DMS153 treated with DMSO at 0.1 percent for 48 hours (cell line): Measurements from ENCODE around the gene HCN2.
"Not testable (repeated sequence)": the region's sequence is repeated elsewhere in the genome, so short reads cannot be mapped to it uniquely, and the experiment has no call there.

Experiments used
- DNase-seq: peaks from one replicate; lab custom pipeline; 2025; ENCODE audit not compliant: unreplicated experiment; lab: John Stamatoyannopoulos, UW

The HCN2 gene

DNA sequence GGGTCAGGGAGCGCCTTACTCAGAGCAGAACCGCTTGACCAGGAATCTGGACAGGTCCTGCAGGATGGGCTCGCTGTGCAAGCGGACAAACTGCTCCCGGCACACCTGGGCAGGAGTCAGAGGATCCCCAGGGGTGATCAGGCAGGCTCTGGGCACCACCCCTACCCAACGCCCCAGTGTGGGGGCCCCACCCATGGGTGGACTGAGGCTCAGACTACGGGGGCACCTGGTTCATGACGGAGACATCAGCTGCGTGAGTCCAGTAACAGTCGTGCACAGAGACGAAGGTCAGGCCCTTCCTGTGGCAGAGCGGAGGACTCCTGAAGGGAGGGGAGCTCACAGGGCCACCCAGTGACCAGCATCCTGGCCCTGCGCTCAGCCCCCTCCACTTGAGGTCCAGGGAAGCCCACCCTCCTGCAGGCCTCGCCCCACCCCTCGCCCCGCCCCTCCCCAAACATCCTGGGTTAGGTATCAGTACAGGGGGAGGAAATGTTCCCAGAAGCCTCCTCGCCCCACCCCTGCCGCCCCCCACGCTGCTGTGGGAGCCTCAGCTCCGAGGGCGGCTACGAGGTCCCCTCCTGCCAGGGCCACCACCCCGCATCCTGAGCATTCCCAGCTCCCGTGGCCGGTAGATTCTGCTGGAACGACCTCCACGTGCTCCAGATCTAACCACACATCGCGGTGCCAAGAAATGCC, 28.0 kb downstream of the HCN2 start:
- no peak for DNase-seq

DNA sequence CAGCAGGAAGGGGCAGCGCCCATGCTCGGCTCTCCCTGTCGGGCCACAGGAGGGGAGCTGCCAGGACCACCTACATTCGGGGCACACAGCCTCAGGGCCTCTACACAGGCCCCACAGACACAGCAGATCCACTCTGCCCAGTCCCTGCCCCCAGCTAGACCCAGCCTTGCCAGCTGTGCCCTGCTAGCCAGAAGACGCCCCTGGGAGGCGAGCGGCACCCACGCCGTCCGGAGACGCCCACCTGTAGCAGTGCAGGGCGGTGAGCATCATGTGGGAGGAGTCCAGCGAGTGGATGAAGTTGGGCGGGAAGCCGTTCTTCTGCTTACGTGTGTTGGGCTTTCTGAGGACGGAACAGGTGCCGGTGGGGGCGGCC, 28.6 kb downstream of the HCN2 start:
- DNase-seq: no peak

DNA sequence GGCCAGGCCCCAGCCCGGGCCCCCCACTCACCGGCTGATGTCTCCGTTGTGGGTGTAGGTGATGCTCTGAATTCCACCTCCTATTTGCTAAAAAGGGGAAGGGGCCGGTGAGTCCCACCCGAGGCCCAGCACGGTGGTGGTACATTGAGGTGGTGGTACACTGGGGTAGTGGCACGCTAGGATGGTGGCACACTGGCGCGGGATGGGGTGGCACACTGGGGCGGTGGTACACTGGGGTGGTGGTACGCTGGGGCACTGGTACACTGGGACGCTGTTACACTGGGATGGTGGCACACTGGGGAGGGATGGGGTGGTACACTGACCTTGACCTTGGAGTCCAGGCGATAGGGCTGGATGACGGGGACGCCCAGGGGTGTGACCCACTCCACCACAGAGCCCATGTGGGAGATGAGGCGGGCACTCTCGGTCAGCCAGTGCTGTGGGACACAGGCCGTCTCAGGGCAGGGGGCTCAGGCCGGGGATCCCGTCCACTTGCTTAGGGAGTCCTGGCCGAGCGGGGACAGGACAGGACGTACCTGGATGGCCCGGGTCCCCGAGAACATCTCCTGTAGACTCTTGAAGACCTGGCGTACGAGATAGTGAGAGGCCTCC, 29.1 kb downstream of the HCN2 start:
- DNase-seq: no peak

DNA sequence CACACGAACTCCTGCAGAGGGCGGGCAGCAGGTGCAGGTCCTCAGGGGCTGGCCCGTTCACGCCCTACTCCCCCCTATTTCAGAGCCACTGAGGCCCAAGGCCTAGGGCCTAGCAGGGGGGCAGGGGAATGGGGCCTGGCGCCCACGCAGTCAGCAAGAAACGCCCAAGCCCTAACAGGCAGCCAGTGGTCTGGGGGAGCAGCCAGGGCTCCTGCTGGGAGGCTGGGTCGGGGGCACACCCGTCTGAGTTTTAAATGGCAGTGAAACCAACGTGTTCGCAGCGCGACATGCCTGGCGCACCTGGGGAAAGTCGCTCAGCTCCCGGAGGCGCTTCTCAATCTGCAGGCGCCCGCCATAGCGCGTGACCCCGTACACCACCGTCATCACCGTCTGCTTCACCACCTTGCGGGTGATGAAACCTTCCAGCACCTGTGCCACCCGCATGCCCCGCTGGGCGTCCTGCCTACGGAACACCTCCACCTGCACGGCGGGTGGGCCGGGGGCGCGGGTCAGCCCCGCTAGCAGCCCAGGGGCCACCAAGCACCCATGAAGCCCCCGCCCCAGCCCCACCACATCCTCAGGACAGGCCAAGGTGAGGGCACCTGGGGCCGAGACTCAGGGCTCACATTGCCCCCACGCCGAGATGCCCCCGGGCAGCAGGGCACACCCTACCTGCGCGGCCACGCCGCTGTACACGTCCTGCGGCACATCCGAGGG, 29.8 kb downstream of the HCN2 start:
- no peak for DNase-seq

DNA sequence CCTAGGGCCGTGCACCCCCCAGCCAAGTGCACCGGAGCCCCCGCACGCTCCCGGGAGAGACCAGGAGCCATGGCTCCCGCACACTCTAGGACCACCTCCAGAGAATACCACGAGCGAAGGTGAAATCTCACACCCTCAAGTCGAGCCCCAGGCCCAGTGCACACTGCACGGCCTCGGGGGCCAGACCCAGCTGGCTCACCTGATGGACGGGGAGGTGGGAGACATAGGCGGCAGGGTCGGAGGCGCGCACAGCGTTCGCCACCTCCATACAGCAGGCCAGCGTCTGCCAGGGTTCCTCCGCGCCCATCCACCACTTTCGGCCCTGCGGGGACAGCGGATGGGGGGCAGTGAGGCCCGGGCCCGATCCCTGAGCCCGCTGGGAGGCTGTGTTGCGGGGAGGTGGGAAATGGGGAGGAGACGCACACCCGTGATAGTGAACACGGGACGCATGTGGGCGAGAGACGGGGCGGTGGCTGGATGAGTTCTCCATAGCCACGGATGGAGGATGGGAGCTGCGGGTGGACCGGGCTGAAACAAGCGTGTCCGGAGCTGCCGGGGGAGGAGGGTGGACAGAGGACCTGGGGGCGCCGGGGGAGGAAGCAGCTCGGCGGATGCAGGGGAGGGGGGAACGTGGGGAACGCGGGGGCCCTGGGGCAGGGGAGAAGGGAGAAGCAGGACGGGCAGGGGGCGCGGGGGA, 30.6 kb downstream of the HCN2 start:
- no peak for DNase-seq

DNA sequence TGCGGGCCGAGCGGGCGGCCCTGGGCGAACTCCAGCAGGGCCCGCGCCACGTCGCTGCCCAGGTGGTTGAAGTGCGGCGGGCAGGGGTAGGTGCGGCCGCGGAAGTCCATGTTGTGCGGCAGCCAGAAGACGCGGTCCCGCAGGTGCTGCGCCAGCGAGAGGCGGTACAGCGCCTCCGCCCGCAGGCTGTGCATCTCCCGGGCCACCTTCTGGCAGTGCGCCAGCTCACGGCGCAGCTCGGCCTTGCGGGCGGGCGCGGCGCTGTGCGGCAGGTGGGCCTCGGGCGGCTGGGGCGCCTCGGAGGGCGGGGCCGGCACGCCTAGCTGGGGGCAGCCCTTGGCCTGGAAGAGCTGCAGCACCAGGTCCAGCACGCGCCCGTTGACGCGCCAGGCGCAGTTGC, 31.5 kb downstream of the HCN2 start:
- DNase-seq: not testable (repeated sequence)

DNA sequence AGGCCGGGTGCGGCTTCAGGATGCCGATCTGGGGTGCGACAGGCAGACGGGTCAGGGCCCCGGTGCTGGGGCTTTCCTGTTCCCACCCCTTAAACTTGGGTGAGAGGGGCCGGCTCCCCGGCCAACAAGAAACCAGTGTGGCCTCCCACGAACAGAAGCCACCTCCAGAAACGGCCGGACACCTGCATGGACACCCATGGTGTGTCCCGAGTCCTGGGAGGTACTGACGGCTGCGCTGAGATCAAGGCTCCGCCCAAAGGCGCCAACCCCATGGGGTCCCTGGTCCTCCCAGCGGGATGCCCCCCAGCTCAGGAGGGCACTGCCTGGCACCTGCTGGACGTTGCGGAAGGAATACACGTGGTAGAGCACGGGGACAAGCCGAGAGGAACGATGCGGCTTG, 32.1 kb downstream of the HCN2 start:
- DNase-seq: no peak

DNA sequence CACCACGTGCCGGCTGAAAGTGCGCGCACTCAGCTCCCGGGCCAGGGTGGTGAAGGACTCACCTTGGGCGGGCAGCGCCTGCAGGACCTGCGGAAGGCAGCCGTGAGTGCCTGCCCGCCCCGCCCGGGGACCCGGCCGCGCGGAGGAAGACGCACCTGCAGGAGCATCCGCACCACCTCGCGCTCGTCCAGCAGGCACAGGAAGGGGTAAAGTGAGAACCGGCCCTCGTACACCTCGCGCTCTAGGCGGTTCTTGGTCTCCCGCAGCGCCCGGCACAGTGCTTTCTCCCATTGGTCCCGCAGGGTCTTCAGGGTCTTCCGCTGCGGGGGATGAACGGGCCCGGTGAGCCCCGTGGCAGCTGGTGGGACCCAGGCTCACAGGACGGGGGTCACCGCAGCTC, 33.0 kb downstream of the HCN2 start:
- no peak for DNase-seq

DNA sequence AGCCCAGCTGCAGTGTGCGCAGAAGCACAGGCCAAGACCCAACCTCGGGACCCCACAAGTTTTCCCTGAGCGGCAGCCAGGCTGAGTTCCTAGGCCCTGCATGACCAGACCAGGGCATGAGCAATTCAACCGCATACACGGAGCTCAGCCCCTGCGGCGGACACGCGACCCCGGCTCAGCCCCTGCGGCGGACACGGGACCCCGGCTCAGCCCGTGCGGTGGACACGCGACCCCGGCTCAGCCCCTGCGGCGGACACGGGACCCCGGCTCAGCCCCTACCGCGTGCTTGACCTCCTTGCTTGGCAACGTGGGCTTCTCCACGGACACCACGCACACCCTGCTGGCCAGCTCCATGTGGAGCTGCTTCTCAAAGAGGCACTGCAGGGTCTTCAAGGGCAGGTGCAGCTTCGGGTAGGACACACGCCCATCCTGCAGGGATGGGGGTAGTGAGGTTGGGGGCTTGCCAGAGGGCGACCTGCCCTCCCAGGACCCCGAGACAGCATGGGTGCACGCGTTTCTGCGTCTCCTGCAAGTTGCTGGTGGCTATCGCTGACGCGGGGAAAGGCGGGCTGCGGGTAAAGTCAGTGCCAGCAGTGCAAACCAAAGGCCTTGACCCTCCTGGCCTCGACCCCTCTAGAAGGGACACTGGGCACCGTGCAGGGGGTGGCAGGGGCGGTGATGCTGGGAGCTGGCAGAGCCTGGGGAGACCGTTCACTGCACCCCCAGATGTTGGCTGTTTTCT, 33.7 kb downstream of the HCN2 start:
- no peak for DNase-seq

DNA sequence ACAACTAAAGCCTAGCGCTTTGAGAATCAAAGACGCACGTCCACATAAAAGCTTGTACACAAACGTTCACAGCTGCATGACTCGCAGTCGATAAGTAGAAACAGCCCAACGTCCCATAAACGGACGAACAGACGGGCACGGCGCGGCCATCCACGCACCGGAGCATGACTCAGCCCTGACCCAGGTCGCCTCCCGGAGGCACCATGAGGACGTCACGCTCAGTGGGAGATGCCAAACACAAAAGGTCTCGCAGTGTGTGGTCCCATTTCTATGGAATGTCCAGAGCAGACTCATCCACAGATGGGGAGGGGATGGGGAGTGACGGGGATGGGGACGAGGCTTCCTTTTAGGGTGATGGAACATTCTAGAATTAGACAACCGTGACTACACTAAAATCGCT, 34.3 kb downstream of the HCN2 start:
- DNase-seq: no peak

DNA sequence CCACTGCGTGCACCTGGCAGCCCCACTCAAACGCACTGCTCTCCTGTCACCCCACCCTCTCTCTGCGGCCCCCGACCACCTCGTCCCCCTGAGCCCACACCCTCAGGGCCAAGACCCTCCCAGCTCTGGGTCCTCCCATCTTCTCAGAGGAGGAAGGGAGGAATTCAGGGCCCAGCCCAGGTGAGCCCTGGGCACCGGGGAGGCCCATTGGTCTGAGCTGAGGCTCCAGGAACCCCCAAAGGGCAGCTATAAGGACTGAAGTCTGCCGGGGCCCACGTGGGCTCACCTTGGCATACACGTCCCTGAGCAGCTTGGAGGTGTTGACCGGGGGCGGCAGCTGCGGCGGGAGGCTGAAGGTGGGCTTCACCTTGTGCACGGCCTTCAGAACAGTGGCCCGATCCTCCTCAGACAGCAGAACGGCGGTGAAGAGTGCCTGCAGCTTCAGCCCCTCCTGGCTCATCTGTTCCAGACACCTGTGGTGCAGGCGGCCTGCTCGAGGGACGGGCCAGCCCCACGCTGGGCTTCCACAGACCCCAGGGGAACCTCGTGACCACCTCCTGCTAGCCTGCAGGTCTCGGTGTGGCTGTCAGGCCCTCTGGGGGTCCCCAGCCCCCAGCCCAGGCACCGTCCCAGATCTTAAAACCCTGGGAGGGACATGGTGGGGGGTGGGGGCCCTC, 34.9 kb downstream of the HCN2 start:
- no peak for DNase-seq

DNA sequence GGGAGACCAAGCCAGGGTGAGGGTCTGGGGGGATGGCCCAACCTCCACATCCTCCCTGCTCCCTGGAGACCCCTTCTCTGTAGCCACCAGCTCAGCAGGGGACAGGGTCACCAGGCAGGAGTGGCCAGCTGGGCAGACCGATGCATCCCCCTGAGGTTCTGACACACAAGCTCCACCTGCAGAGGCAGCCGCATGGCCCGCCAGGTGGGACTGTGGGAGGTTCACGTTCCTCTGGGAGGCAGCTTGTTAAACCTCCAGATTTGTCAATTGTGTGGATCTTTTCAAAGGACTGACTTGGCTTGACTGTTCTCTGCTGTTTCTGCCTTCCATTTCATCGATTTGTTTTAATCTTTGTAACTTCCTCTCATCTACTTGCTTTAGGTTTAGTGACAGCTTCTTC, 35.6 kb downstream of the HCN2 start:
- DNase-seq: no peak

DNA sequence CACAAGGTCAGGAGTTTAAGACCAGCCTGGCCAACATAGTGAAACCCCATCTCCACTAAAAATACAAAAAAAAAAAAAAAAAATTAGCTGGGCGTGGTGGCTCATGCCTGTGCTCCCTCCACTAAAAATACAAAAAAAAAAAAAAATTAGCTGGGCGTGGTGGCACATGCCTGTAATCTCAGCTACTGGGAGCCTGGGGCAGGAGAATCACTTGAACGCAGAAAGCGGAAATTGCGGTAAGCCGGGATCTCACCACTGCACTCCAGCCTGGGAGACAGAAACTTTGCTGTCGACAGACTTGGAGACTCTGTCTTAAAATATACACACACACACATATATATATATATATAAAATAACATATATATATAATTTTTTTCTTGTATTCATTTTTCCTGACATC, 36.9 kb downstream of the HCN2 start:
- DNase-seq: not testable (repeated sequence)

DNA sequence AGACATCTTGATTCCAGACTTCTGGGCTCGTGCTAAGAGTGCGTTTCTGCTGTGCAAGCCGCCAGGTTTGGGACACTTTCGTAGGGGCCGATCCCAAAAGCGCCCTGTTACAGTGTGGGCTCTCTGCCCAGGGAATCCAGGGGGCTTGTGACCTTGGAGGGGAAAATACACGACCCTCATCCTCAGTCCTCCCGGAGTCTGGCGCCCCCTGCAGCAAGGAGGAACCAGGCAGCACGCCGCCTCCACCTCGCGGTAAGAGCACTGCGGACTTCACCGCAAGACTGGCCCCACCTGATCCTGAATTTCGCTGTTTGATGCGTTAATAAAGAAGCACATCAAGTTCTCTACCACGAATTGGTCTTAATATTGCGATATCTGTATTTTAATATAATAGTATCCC, 38.5 kb downstream of the HCN2 start:
- DNase-seq: no peak

DNA sequence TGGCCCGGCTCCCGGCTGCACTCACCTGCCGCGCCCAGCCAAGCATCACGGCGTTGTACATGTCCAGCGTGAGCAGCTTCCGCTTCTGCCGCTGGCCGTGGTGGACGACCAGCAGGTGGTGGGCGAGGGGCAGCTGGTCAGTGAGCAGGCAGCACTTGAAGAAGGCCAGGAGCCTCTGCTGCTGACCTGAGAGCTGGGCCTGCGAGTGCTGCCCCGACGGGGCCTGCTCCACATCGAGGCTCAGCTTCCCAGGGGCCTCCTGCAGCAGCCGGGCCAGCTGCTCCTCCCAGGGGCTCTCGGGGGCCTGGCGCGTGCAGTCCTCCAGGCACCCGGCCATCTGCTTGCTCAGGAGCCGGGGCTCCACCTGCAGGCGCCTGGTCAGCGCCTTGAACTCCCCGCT, 39.8 kb downstream of the HCN2 start:
- DNase-seq: not testable (repeated sequence)

DNA sequence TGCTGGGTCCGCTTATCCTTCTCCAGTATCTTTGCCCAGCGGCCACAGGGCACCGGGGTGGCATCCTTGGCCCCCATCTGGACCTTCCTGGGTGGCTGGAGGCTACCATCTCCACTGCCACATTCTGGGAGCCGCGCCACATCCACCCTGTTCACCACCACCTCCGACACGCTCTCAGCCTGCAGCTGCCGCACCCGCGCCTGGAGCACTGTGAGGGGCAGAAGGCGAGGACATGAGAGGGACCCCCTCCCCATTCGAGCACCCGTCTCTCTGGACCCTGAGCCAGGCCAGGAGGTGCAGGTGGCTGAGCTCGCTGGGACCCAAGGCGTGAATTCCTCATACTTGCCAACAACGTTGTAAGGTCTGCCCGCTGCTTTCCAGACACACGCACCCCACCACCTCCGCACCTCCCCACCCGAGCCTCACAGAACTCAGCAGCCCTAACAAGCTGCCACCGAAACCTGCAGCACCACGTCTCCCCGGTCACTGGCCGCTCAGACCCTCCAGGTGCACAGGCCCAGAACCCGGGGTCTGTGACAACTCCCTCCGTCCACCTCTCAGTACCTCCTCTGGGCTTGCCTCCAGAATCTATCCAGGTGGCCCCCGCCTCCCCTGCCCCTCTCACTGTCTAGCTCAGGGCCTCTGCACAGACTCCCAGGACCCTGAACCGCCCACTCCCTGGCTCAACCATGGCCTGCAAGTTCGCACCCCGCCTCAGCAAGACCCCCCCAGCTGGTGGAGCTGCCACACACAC, 40.5 kb downstream of the HCN2 start:
- DNase-seq: no peak

DNA sequence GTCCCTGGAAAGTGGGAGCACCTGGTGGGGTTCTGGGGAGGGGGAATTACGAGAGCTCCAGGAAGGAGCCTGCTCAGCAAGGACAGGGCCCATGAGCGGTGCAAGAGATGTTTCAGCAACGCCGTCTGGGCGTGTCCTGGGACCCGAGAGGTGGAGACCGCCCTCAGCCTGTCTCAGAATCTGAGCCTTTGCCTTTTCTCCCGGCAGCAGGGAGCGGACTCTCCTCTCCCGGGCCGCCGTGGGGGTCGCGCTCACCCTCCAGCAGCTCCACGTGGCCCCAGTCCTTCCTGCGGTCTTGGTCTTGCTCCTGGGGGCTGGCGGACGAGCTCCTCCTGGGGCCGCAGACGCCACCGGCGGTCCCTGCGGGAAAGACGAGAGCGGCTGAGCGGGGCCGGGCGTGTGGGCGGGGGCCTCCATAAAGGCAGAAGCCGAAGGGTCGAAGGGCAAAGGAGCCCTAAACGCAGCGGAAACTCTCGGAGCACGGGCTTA, 42.9 kb downstream of the HCN2 start:
- DNase-seq: no peak

DNA sequence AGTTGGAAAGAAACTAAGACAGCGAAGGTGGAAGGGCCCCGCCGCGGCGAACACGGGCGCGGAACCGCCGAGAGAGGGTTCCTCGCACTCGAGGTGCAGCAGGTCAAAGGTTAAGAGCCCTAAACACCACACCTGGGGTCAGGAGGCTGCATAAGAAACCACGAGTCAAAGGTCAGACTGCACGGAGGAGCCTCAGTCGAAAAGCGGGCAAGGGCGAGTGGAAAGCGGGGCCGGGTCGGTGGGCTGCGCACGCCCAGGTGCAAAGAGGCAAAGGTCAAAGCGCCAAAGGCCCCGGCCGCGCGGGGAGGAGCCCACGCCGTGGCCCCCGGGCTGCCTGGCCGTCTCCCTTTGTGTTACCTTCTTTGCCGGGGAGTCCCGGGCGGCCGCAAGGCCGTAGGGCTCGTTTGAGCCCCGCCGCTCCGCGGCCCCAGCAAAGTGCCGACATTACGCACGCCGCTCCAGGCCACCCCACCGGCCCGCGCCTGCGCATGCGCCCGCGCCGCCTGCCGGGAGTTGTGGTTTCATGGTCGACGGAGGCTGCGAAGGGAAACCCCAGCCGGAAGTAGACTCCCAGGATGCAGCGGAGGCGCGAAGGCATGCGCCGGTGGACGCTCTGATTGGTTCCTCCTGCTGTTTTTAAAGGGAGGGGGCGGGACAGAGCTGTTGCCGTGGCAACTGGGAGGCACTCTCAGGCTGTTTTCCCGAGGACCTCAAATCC, 43.5 kb downstream of the HCN2 start, which contains the start of gene POLRMT:
TSS of gene POLRMT (minus strand) at position 470 of the 718 bp plus-strand sequence. CDS start at position 445, 25 bp downstream.
- peak; percentile 28 for DNase-seq
